HEK293 (cell line): ENCODE results near the gene ALPK3.
A peak's percentile ranks its signal among the peaks of the same experiment; 100 is the strongest.

ENCODE experiments used
- CTCF ChIA-PET: fragments of 350-600 bp; formaldehyde crosslinking; extraction: SDS; loops from one replicate; lab custom pipeline; 2021; ENCODE audit warnings: antibody characterized with exemption; lab: Yijun Ruan, JAX
- POLR2A ChIA-PET: fragments of 300-600 bp; formaldehyde crosslinking; extraction: SDS; loops from one replicate; lab custom pipeline; 2020; ENCODE audit warnings: antibody characterized with exemption, inconsistent platforms; lab: Yijun Ruan, JAX
- H3K27ac ChIP-seq: fragments of 200-500 bp; sonication (Bioruptor generic); 2 replicates; pipeline ENCODE4 v1.5.1; 2014; ENCODE audit warnings: low read depth, low read length, control low read depth, inconsistent platforms; ENCODE audit errors: extremely low read depth
- H3K36me3 ChIP-seq, 2 experiments: fragments of 200-500 bp in 1 of 2; sonication (Bioruptor generic) in 1 of 2; 1 replicate in 1 of 2; 2 replicates in 1 of 2; pipeline ENCODE4 v1.5.1; 2014 to 2017; ENCODE audit warnings: inconsistent platforms in 2 of 2, low read length in 2 of 2; ENCODE audit not compliant: control insufficient read depth in 2 of 2, insufficient read depth in 1 of 2
- H3K4me1 ChIP-seq: fragments of 200-500 bp; sonication (Bioruptor generic); 2 replicates; pipeline ENCODE4 v1.5.1; 2014; ENCODE audit warnings: mild to moderate bottlenecking, low read length, inconsistent platforms; ENCODE audit not compliant: control insufficient read depth, insufficient read depth
- H3K4me3 ChIP-seq: 2 replicates; pipeline ENCODE4 v1.5.1; 2011; ENCODE audit warnings: low read depth, mild to moderate bottlenecking, control low read depth, low read length, moderate library complexity
- H3K9me3 ChIP-seq: fragments of 200-500 bp; sonication (Bioruptor generic); 2 replicates; pipeline ENCODE4 v1.5.1; 2014; ENCODE audit warnings: low read depth, low read length, inconsistent platforms; ENCODE audit not compliant: control insufficient read depth, insufficient read depth
- AEBP2 ChIP-seq: fragments of 450-650 bp; formaldehyde crosslinking; IDR thresholded peaks from 2 replicates; pipeline ENCODE4 v1.5.1; 2016; ENCODE audit warnings: missing biosample characterization, missing genetic modification characterization, borderline replicate concordance
- EGR2 ChIP-seq: fragments of 450-650 bp; formaldehyde crosslinking; IDR thresholded peaks from 2 replicates; pipeline ENCODE4 v1.5.1; 2016; ENCODE audit warnings: low read depth, missing biosample characterization, missing genetic modification characterization
- GFI1B ChIP-seq: fragments of 450-650 bp; formaldehyde crosslinking; IDR thresholded peaks from 2 replicates; pipeline ENCODE4 v1.5.1; 2016; ENCODE audit warnings: missing biosample characterization, missing genetic modification characterization
- GLIS2 ChIP-seq: fragments of 450-650 bp; formaldehyde crosslinking; IDR thresholded peaks from 2 replicates; pipeline ENCODE4 v1.5.1; 2016; ENCODE audit warnings: missing biosample characterization, missing genetic modification characterization
- KLF1 ChIP-seq: fragments of 450-650 bp; formaldehyde crosslinking; IDR thresholded peaks from 2 replicates; pipeline ENCODE4 v1.5.1; 2016; ENCODE audit warnings: missing biosample characterization, missing genetic modification characterization
- KLF10 ChIP-seq: fragments of 450-650 bp; IDR thresholded peaks from 2 replicates; pipeline ENCODE4 v1.5.1; 2018; ENCODE audit warnings: missing biosample characterization, mild to moderate bottlenecking, missing genetic modification characterization
- MYNN ChIP-seq: fragments of 450-650 bp; formaldehyde crosslinking; IDR thresholded peaks from 2 replicates; pipeline ENCODE4 v1.5.1; 2016; ENCODE audit warnings: missing biosample characterization, missing genetic modification characterization, borderline replicate concordance
- PBX3 ChIP-seq: sonication (generic); formaldehyde crosslinking; IDR thresholded peaks from 2 replicates; pipeline ENCODE4 v1.8.1; 2022; ENCODE audit warnings: mild to moderate bottlenecking, moderate library complexity, missing genetic modification reagents
- PRDM1 ChIP-seq: fragments of 450-650 bp; formaldehyde crosslinking; IDR thresholded peaks from 2 replicates; pipeline ENCODE4; 2016; ENCODE audit warnings: missing biosample characterization, missing genetic modification characterization
- YY1 ChIP-seq: fragments of 450-650 bp; formaldehyde crosslinking; IDR thresholded peaks from 2 replicates; pipeline ENCODE4 v1.5.1; 2018; ENCODE audit warnings: missing biosample characterization, missing genetic modification characterization
- ZFHX2 ChIP-seq: fragments of 450-650 bp; formaldehyde crosslinking; conservative IDR thresholded peaks from 2 replicates; pipeline ENCODE4 v1.5.1; 2016; ENCODE audit warnings: missing biosample characterization, missing genetic modification characterization
- ZNF112 ChIP-seq: fragments of 450-650 bp; formaldehyde crosslinking; IDR thresholded peaks from 2 replicates; pipeline ENCODE4 v1.5.0; 2017; ENCODE audit warnings: missing biosample characterization, missing genetic modification characterization
- ZNF121 ChIP-seq: fragments of 450-650 bp; formaldehyde crosslinking; IDR thresholded peaks from 2 replicates; pipeline ENCODE4 v1.5.1; 2016; ENCODE audit warnings: missing biosample characterization, missing genetic modification characterization
- ZNF169 ChIP-seq: fragments of 450-650 bp; formaldehyde crosslinking; IDR thresholded peaks from 2 replicates; pipeline ENCODE4 v1.5.1; 2016; ENCODE audit warnings: missing biosample characterization, missing genetic modification characterization
- ZNF2 ChIP-seq: fragments of 450-650 bp; formaldehyde crosslinking; IDR thresholded peaks from 2 replicates; pipeline ENCODE4 v1.5.1; 2016; ENCODE audit warnings: missing biosample characterization, missing genetic modification characterization
- ZNF280D ChIP-seq: fragments of 450-650 bp; formaldehyde crosslinking; IDR thresholded peaks from 2 replicates; pipeline ENCODE4 v1.5.1; 2016; ENCODE audit warnings: missing biosample characterization, missing genetic modification characterization
- ZNF292 ChIP-seq: fragments of 450-650 bp; formaldehyde crosslinking; IDR thresholded peaks from 2 replicates; pipeline ENCODE4 v1.5.1; 2016; ENCODE audit warnings: low read depth, missing biosample characterization, missing genetic modification characterization, borderline replicate concordance
- ZNF366 ChIP-seq: fragments of 450-650 bp; formaldehyde crosslinking; conservative IDR thresholded peaks from 2 replicates; pipeline ENCODE4 v1.5.1; 2016; ENCODE audit warnings: missing biosample characterization, missing genetic modification characterization
- ZNF423 ChIP-seq: fragments of 450-650 bp; formaldehyde crosslinking; IDR thresholded peaks from 2 replicates; pipeline ENCODE4 v1.5.1; 2016; ENCODE audit warnings: missing biosample characterization, missing genetic modification characterization
- ZNF473 ChIP-seq: fragments of 450-650 bp; formaldehyde crosslinking; IDR thresholded peaks from 2 replicates; pipeline ENCODE4 v1.5.1; 2017; ENCODE audit warnings: missing biosample characterization, missing genetic modification characterization
- ZNF580 ChIP-seq: fragments of 450-650 bp; formaldehyde crosslinking; IDR thresholded peaks from 2 replicates; pipeline ENCODE4 v1.5.1; 2016; ENCODE audit warnings: missing biosample characterization, missing genetic modification characterization
- ZNF596 ChIP-seq: fragments of 450-650 bp; IDR thresholded peaks from 2 replicates; pipeline ENCODE4 v1.5.0; 2018; ENCODE audit warnings: missing biosample characterization, mild to moderate bottlenecking, missing genetic modification characterization, moderate library complexity
- ZNF624 ChIP-seq: fragments of 450-650 bp; formaldehyde crosslinking; IDR thresholded peaks from 2 replicates; pipeline ENCODE4 v1.5.1; 2017; ENCODE audit warnings: missing biosample characterization, missing genetic modification characterization
- ZNF670 ChIP-seq: fragments of 450-650 bp; formaldehyde crosslinking; IDR thresholded peaks from 2 replicates; pipeline ENCODE4 v1.5.1; 2016; ENCODE audit warnings: missing biosample characterization, missing genetic modification characterization, low read depth
- ZNF777 ChIP-seq: fragments of 450-650 bp; formaldehyde crosslinking; IDR thresholded peaks from 2 replicates; pipeline ENCODE4 v1.5.1; 2017; ENCODE audit warnings: missing biosample characterization, missing genetic modification characterization, borderline replicate concordance
- ZNF785 ChIP-seq: fragments of 450-650 bp; formaldehyde crosslinking; IDR thresholded peaks from 2 replicates; pipeline ENCODE4 v1.5.1; 2016; ENCODE audit warnings: missing biosample characterization, missing genetic modification characterization
- ZNF830 ChIP-seq: fragments of 450-650 bp; IDR thresholded peaks from 2 replicates; pipeline ENCODE4 v1.5.0; 2018; ENCODE audit warnings: missing biosample characterization, missing genetic modification characterization, low read depth, mild to moderate bottlenecking, moderate library complexity

ALPK3 gene

GRCh38 chr15:84888639-84889038 is 71.5 kb downstream of the ALPK3 start:
- CTCF ChIA-PET = no interaction called here
- Histone ChIP-seq H3K4me3 (no peak overlapping the region), H3K4me1 (no peaks in the 10 kb centered on the region), H3K27ac (no peak overlapping the region), H3K9me3 (no peaks in the 10 kb centered on the region), H3K36me3 (no peaks in the 10 kb centered on the region)
- POLR2A ChIA-PET = no interaction called here
- TF ChIP-seq ZNF624 (tag by site-specific recombination) = no peak
- TF ChIP-seq MYNN (tag by site-specific recombination) = no peak
- no peak for TF ChIP-seq ZNF830 (tag by site-specific recombination)
- TF ChIP-seq ZNF473 (tag by site-specific recombination) = no peak
- no peak for TF ChIP-seq ZNF2 (tag by site-specific recombination)
- no peak for TF ChIP-seq GLIS2 (tag by site-specific recombination)
- TF ChIP-seq ZNF580 = no peak
- no peak for TF ChIP-seq ZNF785 (tag by site-specific recombination)
- TF ChIP-seq ZNF169 (tag by site-specific recombination) = no peak
- no peak for TF ChIP-seq ZNF280D (tag by site-specific recombination)
- no peak for TF ChIP-seq ZNF121
- TF ChIP-seq YY1 = no peak

GRCh38 chr15:84889313-84889990 is 72.3 kb downstream of the ALPK3 start:
- H3K4me3 ChIP-seq = no peak overlapping the region
- H3K36me3 ChIP-seq = no peaks in the 10 kb centered on the region
- no peak overlapping the region for H3K27ac ChIP-seq
- ChIA-PET CTCF (no interaction called here), POLR2A (no interaction called here)
- no peaks in the 10 kb centered on the region for H3K9me3 ChIP-seq
- H3K4me1 ChIP-seq = no peaks in the 10 kb centered on the region
- TF ChIP-seq ZNF473 (tag by site-specific recombination) = no peak
- TF ChIP-seq ZNF292 = no peak
- peak; percentile 98 for TF ChIP-seq ZFHX2 (tag by site-specific recombination)
- TF ChIP-seq PRDM1 = peak; percentile 35; the same call in 1 of the 2 replicates
- TF ChIP-seq ZNF366 (tag by site-specific recombination) = peak; percentile 92
- TF ChIP-seq EGR2 (tag by site-specific recombination) = peak; percentile 98
- TF ChIP-seq KLF1 (tag by site-specific recombination) = peak; percentile 75
- TF ChIP-seq, all 188 proteins: peak for 5

- POLR2A ChIA-PET = no interaction called here
- Histone ChIP-seq H3K27ac (no peak overlapping the region), H3K4me1 (no peaks in the 10 kb centered on the region), H3K4me3 (no peak overlapping the region), H3K9me3 (no peaks in the 10 kb centered on the region), H3K36me3 (no peaks in the 10 kb centered on the region)
- CTCF ChIA-PET = interaction anchor here (0.7 kb wide), 1 partner anchor 21 kb away, joined by 3 read pairs; no protein-coding TSS in a partner anchor
- TF ChIP-seq ZNF624 (tag by site-specific recombination) (no peak), ZNF670 (tag by site-specific recombination) (no peak), ZNF777 (no peak), AEBP2 (tag by site-specific recombination) (no peak), PBX3 (CRISPR knock-in tag) (no peak), ZNF596 (no peak), ZNF112 (no peak), ZNF423 (tag by site-specific recombination) (no peak), ZNF121 (no peak), GFI1B (no peak), KLF10 (tag by site-specific recombination) (no peak)
These were observed 73.0 kb downstream of the ALPK3 start for GRCh38 chr15:84889991-84890669.
